Esophagus muscularis mucosa (tissue), 3 donors: ENCODE data around the gene CEP85.

Experiments
- CTCF ChIP-seq, 3 experiments: fragments of 200-600 bp in 2 of 3; fragments of 450-650 bp in 1 of 3; sonication (generic) in 2 of 3; IDR thresholded peaks; one replicate each; pipeline ENCODE4 v1.5.1; 2017 to 2019; ENCODE audit warnings: antibody characterized with exemption in 3 of 3, mild to moderate bottlenecking in 2 of 3, moderate library complexity in 1 of 3
- POLR2A ChIP-seq: fragments of 450-650 bp; IDR thresholded peaks from one replicate; pipeline ENCODE4 v1.6.1; 2017; ENCODE audit warnings: antibody characterized with exemption, moderate library complexity, mild to moderate bottlenecking, low read depth
- POLR2AphosphoS5 ChIP-seq, 2 donors: sonication (generic); formaldehyde crosslinking; IDR thresholded peaks; one replicate each; pipeline ENCODE4 v1.6.1; 2017; ENCODE audit warnings: antibody characterized with exemption in 2 of 2

- TF ChIP-seq CTCF (IDR thresholded peaks at IDR 0.05): no peak
- TF ChIP-seq POLR2A: no peak
- no peak for TF ChIP-seq POLR2AphosphoS5 (IDR thresholded peaks at IDR 0.05)
Measured at GRCh38 chr1:26200413-26200812, 33.6 kb upstream of the CEP85 start.
